IPS DF 4.7 (cell line): ENCODE data around the gene VEZT.
A peak's percentile ranks its signal among the peaks of the same experiment; 100 is the strongest.
"Not testable (repeated sequence)": the region's sequence is repeated elsewhere in the genome, so short reads cannot be mapped to it uniquely, and the experiment has no call there.

Source experiments
- DNase-seq: peaks from one replicate; pipeline ENCODE4 v3.0.0-alpha.2; 2013; ENCODE audit warnings: low spot score; ENCODE audit errors: extremely low read depth

VEZT gene

GRCh38 chr12:95217377-95218149 is at the start of gene VEZT, which contains the start of gene FGD6:
Gene VEZT, plus strand, starts transcription at chr12:95217807. Its CDS starts 44 bp downstream, at chr12:95217851.
Gene FGD6, minus strand, starts transcription at chr12:95217467. Its CDS starts 227 bp downstream, at chr12:95217240.
- DNase-seq, result peak; percentile 99

- no peak for DNase-seq
Observed at GRCh38 chr12:95168746-95169145, 48.9 kb upstream of the VEZT start.

- DNase-seq, result no peak
Observed at GRCh38 chr12:95169368-95169767, 48.2 kb upstream of the VEZT start.

- no peak for DNase-seq
Observed at GRCh38 chr12:95173392-95174251, 44.0 kb upstream of the VEZT start.

- no peak for DNase-seq
Observed at GRCh38 chr12:95177201-95177768, 40.3 kb upstream of the VEZT start.

- no peak for DNase-seq
Observed at GRCh38 chr12:95178136-95178535, 39.5 kb upstream of the VEZT start.

- no peak for DNase-seq
Observed at GRCh38 chr12:95179011-95179410, 38.6 kb upstream of the VEZT start.

GRCh38 chr12:95181103-95181502 is 36.5 kb upstream of the VEZT start:
- no peak for DNase-seq

GRCh38 chr12:95182868-95183415 is 34.7 kb upstream of the VEZT start:
- DNase-seq, result no peak

- no peak for DNase-seq
Observed at GRCh38 chr12:95184121-95184520, 33.5 kb upstream of the VEZT start.

- no peak for DNase-seq
Observed at GRCh38 chr12:95185072-95185471, 32.5 kb upstream of the VEZT start.

- DNase-seq, result no peak
Observed at GRCh38 chr12:95185854-95186253, 31.8 kb upstream of the VEZT start.

GRCh38 chr12:95187865-95188415 is 29.7 kb upstream of the VEZT start:
- no peak for DNase-seq

GRCh38 chr12:95191060-95191696 is 26.4 kb upstream of the VEZT start:
- DNase-seq, result no peak

GRCh38 chr12:95192271-95192670 is 25.3 kb upstream of the VEZT start:
- DNase-seq, result no peak

GRCh38 chr12:95193139-95193538 is 24.5 kb upstream of the VEZT start:
- no peak for DNase-seq

GRCh38 chr12:95195122-95195521 is 22.5 kb upstream of the VEZT start:
- DNase-seq, result no peak

- DNase-seq, result not testable (repeated sequence)
Observed at GRCh38 chr12:95196875-95197569, 20.6 kb upstream of the VEZT start.

- no peak for DNase-seq
Observed at GRCh38 chr12:95197636-95198035, 20.0 kb upstream of the VEZT start.

GRCh38 chr12:95198914-95199313 is 18.7 kb upstream of the VEZT start:
- no peak for DNase-seq
